HCT116 (cell line): ENCODE measurements around the gene CNN1. TPM values are rescaled to one million over a fixed set of nuclear protein-coding genes. Genes with fewer than 3 reads are reported as not detected.

Experiments
- ATAC-seq: fragments of 200-7000 bp; cut with Tn5 transposase; 2 replicates; pipeline ENCODE4 v1.9.1; 2020; ENCODE audit warnings: mild to moderate bottlenecking, moderate library complexity
- BruUV-seq: library from RNA; stranded (reverse); fragments of 400-500 nt; replicated peaks from 2 replicates; lab custom pipeline; 2021; lab: Mats Ljungman, UMichigan
- CTCF ChIA-PET: fragments of 300-600 bp; sonication (Branson Sonifier 250); formaldehyde crosslinking; loops from one replicate; lab custom pipeline; 2021; ENCODE audit warnings: antibody characterized with exemption; lab: Charles Lee
- POLR2A ChIA-PET: fragments of 300-600, 350-600 bp; sonication (Branson Sonifier 250); formaldehyde crosslinking; loops from one replicate; lab custom pipeline; 2021; ENCODE audit warnings: antibody characterized with exemption; lab: Charles Lee
- RAD21 ChIA-PET, 2 experiments: fragments of 300-600 bp; sonication (Branson Sonifier 250); formaldehyde crosslinking; loops; one replicate each; lab custom pipeline; 2023; ENCODE audit warnings: low total read pairs in 2 of 2; ENCODE audit not compliant: uncharacterized antibody in 2 of 2, unreplicated experiment in 2 of 2, low non-redundant PET in 1 of 2; lab: Charles Lee
- DNase-seq: peaks from one replicate; pipeline ENCODE4 v3.0.0-alpha.2; 2010; ENCODE audit warnings: low read depth, low spot score
- H2AFZ ChIP-seq: fragments of 200-600 bp; shearing (Covaris generic), sonication (generic); 2 replicates; pipeline ENCODE4 v1.6.1; 2017; ENCODE audit warnings: low read depth, mixed run types, mixed read lengths, antibody characterized with exemption, low read length; ENCODE audit not compliant: poor library complexity, severe bottlenecking
- H3K27ac ChIP-seq: 2 replicates; pipeline ENCODE4 v1.5.1; 2012; ENCODE audit warnings: low read depth, low read length
- H3K27me3 ChIP-seq: fragments of 200-600 bp; sonication (generic); 2 replicates; pipeline ENCODE4 v1.6.1; 2016; ENCODE audit warnings: mixed run types, low read length, mixed read lengths; ENCODE audit not compliant: insufficient read depth
- H3K36me3 ChIP-seq, 2 experiments: fragments of 200-500 bp in 1 of 2; fragments of 200-600 bp in 1 of 2; sonication (Bioruptor generic) in 1 of 2; sonication (generic) in 1 of 2; 2 replicates each; pipeline versions ENCODE4 v1.5.1 to v1.6.1; 2014 to 2016; ENCODE audit warnings: low read length in 2 of 2, inconsistent platforms in 1 of 2, mixed read lengths in 1 of 2, mixed run types in 1 of 2; ENCODE audit not compliant: insufficient read depth in 2 of 2, control insufficient read depth in 1 of 2
- H3K4me1 ChIP-seq, 2 experiments: fragments of 200-600 bp in 1 of 2; sonication (generic) in 1 of 2; 2 replicates each; pipeline versions ENCODE4 v1.5.1 to v1.6.1; 2012 to 2017; ENCODE audit warnings: low read length in 2 of 2, inconsistent platforms in 1 of 2, mild to moderate bottlenecking in 1 of 2, mixed read lengths in 1 of 2, mixed run types in 1 of 2, moderate library complexity in 1 of 2; ENCODE audit not compliant: insufficient read depth in 2 of 2, control insufficient read depth in 1 of 2
- H3K4me2 ChIP-seq: fragments of 200-600 bp; sonication (generic); 2 replicates; pipeline ENCODE4 v1.6.1; 2017; ENCODE audit warnings: mixed run types, low read length, mixed read lengths
- H3K4me3 ChIP-seq, 2 experiments: fragments of 200-600 bp in 1 of 2; sonication (generic) in 1 of 2; replicated peaks in 1 of 2; 2 replicates each; pipeline ENCODE4 v1.5.1; 2011 to 2016; ENCODE audit warnings: low read length in 2 of 2, control low read depth in 1 of 2, low read depth in 1 of 2, mild to moderate bottlenecking in 1 of 2, mixed read lengths in 1 of 2, mixed run types in 1 of 2
- H3K79me2 ChIP-seq: fragments of 200-600 bp; sonication (generic); 2 replicates; pipeline ENCODE4 v1.6.1; 2017; ENCODE audit warnings: mild to moderate bottlenecking, mixed run types, low read length, moderate library complexity, mixed read lengths; ENCODE audit not compliant: insufficient read depth
- H3K9ac ChIP-seq: fragments of 200-600 bp; sonication (generic); 2 replicates; pipeline ENCODE4 v1.6.1; 2016; ENCODE audit warnings: low read length, mixed read lengths
- H3K9me2 ChIP-seq: fragments of 200-600 bp; sonication (generic), shearing (Covaris generic); 2 replicates; pipeline ENCODE4 v1.6.1; 2017; ENCODE audit warnings: mixed run types, mild to moderate bottlenecking, moderate library complexity; ENCODE audit not compliant: insufficient read depth
- H3K9me3 ChIP-seq, 2 experiments: fragments of 200-500 bp in 1 of 2; fragments of 200-600 bp in 1 of 2; sonication (Bioruptor generic) in 1 of 2; sonication (generic) in 1 of 2; 2 replicates each; pipeline ENCODE4 v1.6.1; 2014 to 2017; ENCODE audit warnings: low read length in 2 of 2, mixed read lengths in 2 of 2, inconsistent platforms in 1 of 2, low read depth in 1 of 2, mild to moderate bottlenecking in 1 of 2, mixed run types in 1 of 2, moderate library complexity in 1 of 2; ENCODE audit not compliant: control insufficient read depth in 1 of 2, insufficient read depth in 1 of 2
- H4K20me1 ChIP-seq: fragments of 200-600 bp; sonication (generic), shearing (Covaris generic); 2 replicates; pipeline ENCODE4 v1.6.1; 2017; ENCODE audit warnings: mixed run types, mild to moderate bottlenecking, moderate library complexity; ENCODE audit not compliant: insufficient read depth
- CBX3 ChIP-seq: IDR thresholded peaks from 2 replicates; pipeline ENCODE4 v1.6.1; 2012; ENCODE audit warnings: low read depth
- CEBPB ChIP-seq: IDR thresholded peaks from 2 replicates; pipeline ENCODE4 v1.6.1; 2012; ENCODE audit warnings: low read depth
- EGR1 ChIP-seq: IDR thresholded peaks from 2 replicates; pipeline ENCODE4 v1.6.1; 2012; ENCODE audit warnings: low read depth
- EZH2 ChIP-seq: fragments of 200-600 bp; sonication (generic); IDR thresholded peaks from 2 replicates; pipeline ENCODE4 v1.6.1; 2017; ENCODE audit warnings: antibody characterized with exemption, mixed run types
- FOSL1 ChIP-seq: IDR thresholded peaks from 2 replicates; pipeline ENCODE4 v1.6.1; 2012; ENCODE audit warnings: low read depth
- POLR2A ChIP-seq: IDR thresholded peaks from 2 replicates; pipeline ENCODE4 v1.7.0; 2011; ENCODE audit warnings: borderline replicate concordance; ENCODE audit not compliant: insufficient read depth, insufficient read length; ENCODE audit errors: extremely low read depth
- POLR2AphosphoS5 ChIP-seq: IDR thresholded peaks from 2 replicates; pipeline ENCODE4 v1.6.1; 2011; ENCODE audit warnings: mild to moderate bottlenecking, low read depth, low read length, moderate library complexity
- RAD21 ChIP-seq: IDR thresholded peaks from 2 replicates; pipeline ENCODE4 v1.6.1; 2012; ENCODE audit warnings: low read depth, mild to moderate bottlenecking
- SIN3A ChIP-seq: IDR thresholded peaks from 2 replicates; pipeline ENCODE4 v1.6.1; 2012; ENCODE audit warnings: low read depth
- TCF7L2 ChIP-seq: IDR thresholded peaks from 2 replicates; pipeline ENCODE4 v1.7.0; 2011; ENCODE audit warnings: borderline replicate concordance, inconsistent platforms; ENCODE audit not compliant: insufficient read depth, insufficient read length; ENCODE audit errors: extremely low read depth
- YY1 ChIP-seq: IDR thresholded peaks from 2 replicates; pipeline ENCODE4 v1.6.1; 2011; ENCODE audit warnings: low read length, low read depth, moderate library complexity, mild to moderate bottlenecking; ENCODE audit not compliant: insufficient replicate concordance; ENCODE audit errors: extremely low read depth
- ZFX ChIP-seq: fragments of 450-650 bp; IDR thresholded peaks from 2 replicates; pipeline ENCODE4 v1.6.1; 2017
- intact Hi-C: fragments of 100-400 bp; cut with micrococcal nuclease; formaldehyde crosslinking; loops from 2 replicates; pipeline ENCODE4 v1.10.0; 2022
- total RNA-seq: library from RNA; stranded (reverse); gene quantifications from one replicate; pipeline ENCODE4 v1.2.1, GENCODE V29; 2021; ENCODE audit not compliant: unreplicated experiment
- TF ChIP-seq, protein P1 (sequence below): IDR thresholded peaks from 2 replicates; pipeline ENCODE4 v1.6.1; 2011; ENCODE audit warnings: mild to moderate bottlenecking, low read length, moderate library complexity; ENCODE audit not compliant: insufficient replicate concordance; ENCODE audit errors: extremely low read depth
- TF ChIP-seq, protein P2 (sequence below), 3 experiments: fragments of 200-600 bp in 1 of 3; sonication (generic) in 1 of 3; IDR thresholded peaks in 2 of 3; conservative IDR thresholded peaks in 1 of 3; 2 replicates each; pipeline ENCODE4 v1.5.1; 2012 to 2017; ENCODE audit warnings: low read depth in 2 of 3, low read length in 2 of 3, antibody characterized with exemption in 1 of 3, borderline replicate concordance in 1 of 3, control low read depth in 1 of 3, mild to moderate bottlenecking in 1 of 3, mixed read lengths in 1 of 3, mixed run types in 1 of 3, moderate library complexity in 1 of 3; ENCODE audit not compliant: insufficient read depth in 1 of 3
- TF ChIP-seq, protein P3 (sequence below): IDR thresholded peaks from 2 replicates; pipeline ENCODE4 v1.6.1; 2012

Gene CNN1
- total RNA-seq, 1 experiment from 2014 or later: 0.64 TPM

DNA sequence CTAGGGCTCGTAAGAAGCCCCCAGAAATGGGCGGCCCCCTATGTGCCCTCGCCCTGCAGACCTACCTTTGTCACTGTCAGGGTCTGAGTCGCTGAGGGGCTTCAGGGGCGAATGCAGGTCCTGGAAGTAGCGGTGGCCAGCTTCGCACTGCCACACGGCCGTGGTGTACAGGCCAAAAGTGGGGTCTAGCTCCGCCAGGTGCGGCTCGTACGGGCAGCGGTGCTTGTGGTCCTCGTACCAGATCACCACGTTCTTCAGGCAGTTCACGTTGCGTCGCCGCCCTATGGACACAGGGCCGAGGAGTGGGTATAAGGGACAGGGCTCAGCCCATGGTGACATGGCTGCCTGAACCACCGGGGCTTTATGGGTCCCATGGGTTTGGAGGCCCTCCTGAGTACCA is 42.8 kb upstream of the CNN1 start:
- peaks cover 0 to 5% of the 10 kb centered on the region in 2 experiments; a peak in 2 of 4 replicates for H3K36me3 ChIP-seq
- no peaks in the 10 kb centered on the region for H3K9me3 ChIP-seq
- H3K9ac ChIP-seq: no peak overlapping the region
- TF ChIP-seq SIN3A (no peak), CBX3 (no peak), ZFX (no peak), POLR2A (no peak), EZH2 (no peak), POLR2AphosphoS5 (no peak), RAD21 (no peak), CEBPB (no peak), FOSL1 (no peak), TCF7L2 (no peak), YY1 (no peak), EGR1 (no peak)
- TF ChIP-seq, protein P1, sequence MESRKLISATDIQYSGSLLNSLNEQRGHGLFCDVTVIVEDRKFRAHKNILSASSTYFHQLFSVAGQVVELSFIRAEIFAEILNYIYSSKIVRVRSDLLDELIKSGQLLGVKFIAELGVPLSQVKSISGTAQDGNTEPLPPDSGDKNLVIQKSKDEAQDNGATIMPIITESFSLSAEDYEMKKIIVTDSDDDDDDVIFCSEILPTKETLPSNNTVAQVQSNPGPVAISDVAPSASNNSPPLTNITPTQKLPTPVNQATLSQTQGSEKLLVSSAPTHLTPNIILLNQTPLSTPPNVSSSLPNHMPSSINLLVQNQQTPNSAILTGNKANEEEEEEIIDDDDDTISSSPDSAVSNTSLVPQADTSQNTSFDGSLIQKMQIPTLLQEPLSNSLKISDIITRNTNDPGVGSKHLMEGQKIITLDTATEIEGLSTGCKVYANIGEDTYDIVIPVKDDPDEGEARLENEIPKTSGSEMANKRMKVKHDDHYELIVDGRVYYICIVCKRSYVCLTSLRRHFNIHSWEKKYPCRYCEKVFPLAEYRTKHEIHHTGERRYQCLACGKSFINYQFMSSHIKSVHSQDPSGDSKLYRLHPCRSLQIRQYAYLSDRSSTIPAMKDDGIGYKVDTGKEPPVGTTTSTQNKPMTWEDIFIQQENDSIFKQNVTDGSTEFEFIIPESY: no peak
- TF ChIP-seq, protein P2, sequence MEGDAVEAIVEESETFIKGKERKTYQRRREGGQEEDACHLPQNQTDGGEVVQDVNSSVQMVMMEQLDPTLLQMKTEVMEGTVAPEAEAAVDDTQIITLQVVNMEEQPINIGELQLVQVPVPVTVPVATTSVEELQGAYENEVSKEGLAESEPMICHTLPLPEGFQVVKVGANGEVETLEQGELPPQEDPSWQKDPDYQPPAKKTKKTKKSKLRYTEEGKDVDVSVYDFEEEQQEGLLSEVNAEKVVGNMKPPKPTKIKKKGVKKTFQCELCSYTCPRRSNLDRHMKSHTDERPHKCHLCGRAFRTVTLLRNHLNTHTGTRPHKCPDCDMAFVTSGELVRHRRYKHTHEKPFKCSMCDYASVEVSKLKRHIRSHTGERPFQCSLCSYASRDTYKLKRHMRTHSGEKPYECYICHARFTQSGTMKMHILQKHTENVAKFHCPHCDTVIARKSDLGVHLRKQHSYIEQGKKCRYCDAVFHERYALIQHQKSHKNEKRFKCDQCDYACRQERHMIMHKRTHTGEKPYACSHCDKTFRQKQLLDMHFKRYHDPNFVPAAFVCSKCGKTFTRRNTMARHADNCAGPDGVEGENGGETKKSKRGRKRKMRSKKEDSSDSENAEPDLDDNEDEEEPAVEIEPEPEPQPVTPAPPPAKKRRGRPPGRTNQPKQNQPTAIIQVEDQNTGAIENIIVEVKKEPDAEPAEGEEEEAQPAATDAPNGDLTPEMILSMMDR (IDR thresholded peaks at IDR 0.05 in 2 of 3, conservative IDR thresholded peaks at IDR 0.05 in 1 of 3; ENCODE audit: borderline replicate concordance in 1 of 3, insufficient read depth in 1 of 3, low read depth in 2 of 3, low read length in 2 of 3): no peak
- TF ChIP-seq, protein P3, sequence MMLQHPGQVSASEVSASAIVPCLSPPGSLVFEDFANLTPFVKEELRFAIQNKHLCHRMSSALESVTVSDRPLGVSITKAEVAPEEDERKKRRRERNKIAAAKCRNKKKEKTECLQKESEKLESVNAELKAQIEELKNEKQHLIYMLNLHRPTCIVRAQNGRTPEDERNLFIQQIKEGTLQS: no peak
- ATAC-seq (no peak), DNase-seq (no peak)
- no TSS peak for BruUV-seq
- no peaks in the 10 kb centered on the region for H4K20me1 ChIP-seq
- POLR2A ChIA-PET: no interaction called here
- H3K4me3 ChIP-seq: no peak overlapping the region
- H3K79me2 ChIP-seq: no peaks in the 10 kb centered on the region
- no peaks in the 10 kb centered on the region for H3K27me3 ChIP-seq
- H2AFZ ChIP-seq: no peak overlapping the region
- no peak overlapping the region; the same call in 1 of the 2 replicates for H3K27ac ChIP-seq
- intact Hi-C loops: loop anchor here (1.0 kb wide), 1 partner anchor 91 kb away; no protein-coding TSS in a partner anchor
- CTCF ChIA-PET: interaction anchor here (0.6 kb wide), 1 partner anchor 1450 kb away, joined by 3 read pairs; no protein-coding TSS in a partner anchor
- RAD21 ChIA-PET: interaction anchor here in 1 of 2 experiments (0.6 kb wide), 1 partner anchor 90 kb away, joined by 3 read pairs; no protein-coding TSS in a partner anchor
- H3K4me2 ChIP-seq: no peak overlapping the region
- no peaks in the 10 kb centered on the region for H3K9me2 ChIP-seq
- peaks cover 4 to 15% of the 10 kb centered on the region in 2 experiments for H3K4me1 ChIP-seq
